Naive B cell (primary cell): ENCODE data around the gene KDM1B. TPM values are rescaled to one million over a fixed set of nuclear protein-coding genes. Genes with fewer than 3 reads are reported as not detected.
"Not testable (repeated sequence)": the region's sequence is repeated elsewhere in the genome, so short reads cannot be mapped to it uniquely, and the experiment has no call there.

Experiments used
- ATAC-seq, 2 donors: fragments of 150-1000 bp; cut with Tn5 transposase; 2 replicates each; pipeline ENCODE4 v1.10.0; 2021; ENCODE audit warnings: low read depth in 2 of 2, mild to moderate bottlenecking in 2 of 2, moderate library complexity in 2 of 2
- DNase-seq: peaks from one replicate; pipeline ENCODE4 v3.0.0; 2022
- H3K27ac Mint-ChIP-seq, 6 donors: one replicate each; pipeline ENCODE4 v1.8.0; 2020 to 2022; ENCODE audit warnings: mild to moderate bottlenecking in 6 of 6, mixed read lengths in 6 of 6, moderate library complexity in 5 of 6, inconsistent platforms in 2 of 6
- H3K27me3 Mint-ChIP-seq, 3 donors: one replicate each; pipeline ENCODE4 v1.8.0; 2021 to 2022; ENCODE audit warnings: mixed read lengths in 3 of 3, mild to moderate bottlenecking in 1 of 3
- H3K36me3 Mint-ChIP-seq, 2 donors: one replicate each; pipeline ENCODE4 v1.8.0; 2020 to 2022; ENCODE audit warnings: mixed read lengths in 2 of 2, inconsistent platforms in 1 of 2, mild to moderate bottlenecking in 1 of 2
- H3K4me1 Mint-ChIP-seq, 3 donors: one replicate each; pipeline ENCODE4 v1.8.0; 2020 to 2022; ENCODE audit warnings: mixed read lengths in 3 of 3, inconsistent platforms in 1 of 3, mild to moderate bottlenecking in 1 of 3, moderate library complexity in 1 of 3
- H3K4me3 Mint-ChIP-seq, 8 donors: one replicate each; pipeline ENCODE4 v1.8.0; 2020 to 2022; ENCODE audit warnings: mild to moderate bottlenecking in 8 of 8, mixed read lengths in 8 of 8, moderate library complexity in 8 of 8, inconsistent platforms in 2 of 8
- H3K9me3 Mint-ChIP-seq, 7 donors: one replicate each; pipeline ENCODE4 v1.8.0; 2020 to 2022; ENCODE audit warnings: mixed read lengths in 7 of 7, mild to moderate bottlenecking in 5 of 7, inconsistent platforms in 2 of 7, moderate library complexity in 1 of 7
- polyA plus RNA-seq, 6 donors: library from polyadenylated mRNA; unstranded; fragments of 300-500 nt; fragmentation: Illumina TruSeq; gene quantifications; one replicate each; pipeline ENCODE4 v1.2.3, GENCODE V29; 2021; ENCODE audit warnings: low read depth in 6 of 6

The KDM1B gene
- polyA plus RNA-seq, 6 donors from 2014 or later, result 2.5 to 11.3 (median 6.3) TPM

DNA sequence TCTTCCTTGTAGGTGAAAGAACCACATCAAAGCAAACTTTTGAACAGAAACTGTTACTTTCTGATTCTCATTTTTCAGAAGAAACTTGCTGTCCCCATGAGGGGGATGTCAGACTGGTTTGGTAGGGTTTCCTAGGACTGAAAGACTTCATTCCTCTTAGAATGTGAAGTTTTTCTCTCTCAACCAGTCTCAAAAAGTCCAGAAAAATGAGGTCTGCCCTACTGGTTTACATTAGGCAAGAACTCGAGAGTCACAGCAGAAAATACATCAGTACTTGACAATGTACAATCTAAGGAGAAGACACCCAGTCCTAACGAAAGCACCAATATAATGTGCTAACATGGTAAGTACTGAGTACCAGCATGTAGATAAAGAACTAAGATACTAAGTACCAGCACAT lies 20.1 kb upstream of the KDM1B start:
- Mint-ChIP-seq H3K27ac (no peak overlapping the region), H3K36me3 (peaks cover 13 to 24% of the 10 kb centered on the region in 2 donors), H3K4me3 (no peak overlapping the region), H3K27me3 (no peaks in the 10 kb centered on the region), H3K9me3 (no peaks in the 10 kb centered on the region), H3K4me1 (peaks cover 0 to 3% (median 0%) of the 10 kb centered on the region in 3 donors)
- no peak for ATAC-seq
- no peak for DNase-seq

DNA sequence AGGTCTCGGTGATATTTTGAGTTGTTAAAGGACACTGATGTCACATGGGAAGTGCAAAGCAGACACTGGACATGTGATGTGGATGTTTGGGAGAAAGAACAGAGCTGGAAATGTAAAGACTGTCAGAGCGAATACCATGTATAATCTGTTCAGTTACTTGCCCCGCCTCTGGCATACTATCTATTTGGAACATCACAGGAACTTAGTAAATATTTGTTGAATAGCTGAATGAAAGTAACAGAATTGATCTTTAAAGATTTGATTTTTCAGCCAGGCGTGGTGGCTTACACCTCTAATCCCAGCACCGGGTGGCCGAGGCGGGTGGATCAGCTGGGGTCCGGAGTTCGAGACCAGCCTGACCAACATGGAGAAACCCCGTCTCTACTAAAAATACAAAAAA lies 19.0 kb upstream of the KDM1B start:
- ATAC-seq (no peak), DNase-seq (no peak)
- no peak overlapping the region for H3K27ac Mint-ChIP-seq
- H3K4me3 Mint-ChIP-seq, result no peak overlapping the region
- H3K27me3 Mint-ChIP-seq, result no peaks in the 10 kb centered on the region
- H3K4me1 Mint-ChIP-seq, result peaks cover 0 to 4% (median 0%) of the 10 kb centered on the region in 3 donors
- peaks cover 20 to 30% of the 10 kb centered on the region in 2 donors for H3K36me3 Mint-ChIP-seq
- no peaks in the 10 kb centered on the region for H3K9me3 Mint-ChIP-seq

DNA sequence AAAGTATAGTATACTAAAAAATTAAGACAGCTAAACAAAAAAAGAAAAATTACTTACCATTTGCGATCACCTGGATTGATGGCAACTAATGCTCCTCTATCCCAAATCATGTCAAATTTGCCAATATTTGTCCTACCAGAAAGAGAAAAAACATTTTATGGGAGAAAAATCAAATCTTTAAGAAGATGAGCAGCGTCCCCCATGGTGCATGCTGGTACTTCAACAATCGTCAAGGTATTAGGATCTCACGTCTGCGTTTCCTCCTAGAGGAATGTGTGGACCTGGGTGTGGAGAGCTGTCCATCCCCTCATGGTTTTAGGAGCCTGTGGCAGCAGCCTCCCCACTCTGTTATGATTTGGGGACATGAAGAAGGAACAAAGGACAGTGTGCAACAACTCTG lies 16.3 kb upstream of the KDM1B start:
- Mint-ChIP-seq H3K4me3 (no peak overlapping the region), H3K36me3 (peaks cover 30 to 43% of the 10 kb centered on the region in 2 donors), H3K27me3 (no peaks in the 10 kb centered on the region), H3K9me3 (no peaks in the 10 kb centered on the region), H3K4me1 (peaks cover 0 to 7% (median 4%) of the 10 kb centered on the region in 3 donors), H3K27ac (no peak overlapping the region)
- ATAC-seq (no peak), DNase-seq (no peak)

DNA sequence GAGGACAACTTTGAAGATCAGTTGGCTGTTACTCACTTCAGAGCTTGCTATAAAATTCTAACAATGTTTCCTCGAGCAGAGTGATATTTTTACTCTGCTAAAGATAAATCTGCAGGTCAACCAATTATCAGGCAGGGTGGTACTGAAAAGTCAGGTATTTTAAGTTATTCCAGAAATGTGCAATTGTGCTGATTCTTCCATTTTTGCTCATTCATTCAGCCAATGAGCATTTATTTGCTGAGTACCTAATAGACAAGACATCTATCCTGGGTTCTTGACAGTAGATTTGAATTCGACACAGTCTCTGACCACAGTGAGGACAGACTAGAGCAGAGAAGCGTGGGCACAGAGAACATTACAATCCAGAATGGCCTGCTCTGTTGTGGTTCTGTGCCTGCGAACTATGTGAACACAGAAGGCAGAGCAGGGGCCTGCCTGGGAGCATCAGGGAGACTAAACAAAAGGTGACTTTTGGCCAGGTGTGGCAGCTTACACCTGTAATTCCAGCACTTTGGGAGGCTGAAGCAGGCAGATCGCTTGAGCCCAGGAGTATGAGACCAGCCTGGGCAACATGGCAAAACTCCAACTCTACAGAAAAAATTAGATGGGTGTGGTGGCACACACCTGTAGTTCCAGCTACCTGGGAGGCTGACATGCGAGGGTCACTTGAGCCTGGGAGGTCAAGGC lies 15.1 kb upstream of the KDM1B start:
- Mint-ChIP-seq H3K27me3 (no peaks in the 10 kb centered on the region), H3K4me1 (peaks cover 0 to 7% (median 4%) of the 10 kb centered on the region in 3 donors), H3K4me3 (no peak overlapping the region), H3K27ac (no peak overlapping the region), H3K9me3 (no peaks in the 10 kb centered on the region), H3K36me3 (peaks cover 30 to 37% of the 10 kb centered on the region in 2 donors)
- ATAC-seq, result no peak
- no peak for DNase-seq

DNA sequence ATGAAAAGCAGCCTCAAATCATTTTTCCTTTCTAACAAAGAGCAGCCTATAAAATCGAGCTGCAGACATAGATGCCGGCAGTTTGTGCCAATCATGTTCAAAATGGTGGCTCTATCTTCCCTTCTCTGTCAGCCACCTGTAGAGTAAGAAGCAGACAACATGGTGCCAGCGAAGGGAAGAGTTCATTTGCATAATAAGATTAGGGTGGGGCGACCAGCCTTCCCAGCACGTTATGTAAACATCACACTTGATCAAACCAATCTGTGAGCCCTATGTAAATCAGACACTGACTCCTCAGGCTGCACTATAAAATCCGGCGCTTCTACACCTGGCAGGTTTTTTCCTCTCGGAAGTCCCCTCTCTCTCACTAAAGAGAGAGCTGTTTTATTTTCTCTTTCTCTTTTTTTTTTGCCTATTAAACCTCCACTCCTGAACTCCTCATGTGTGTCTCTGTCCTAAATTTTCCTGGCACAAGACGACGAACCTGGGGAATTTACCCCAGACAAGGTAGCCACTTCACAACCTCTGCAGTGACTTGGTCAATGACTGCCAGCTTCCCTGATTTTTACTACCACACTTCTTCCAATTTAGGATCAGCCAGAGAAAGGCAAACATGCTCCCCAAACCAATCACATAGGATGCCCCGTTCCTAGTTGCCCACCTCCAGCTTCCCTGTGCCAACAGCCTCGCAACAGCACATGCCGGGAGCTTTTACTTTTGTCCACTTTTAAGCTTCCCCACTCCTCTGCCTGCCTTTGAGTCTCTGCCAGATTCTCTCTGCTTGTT lies 13.2 kb upstream of the KDM1B start:
- H3K27ac Mint-ChIP-seq, result peak overlapping the region in 2 of 6 donors; percentile 5 to 27
- H3K27me3 Mint-ChIP-seq, result no peaks in the 10 kb centered on the region
- no peak overlapping the region for H3K4me3 Mint-ChIP-seq
- ATAC-seq (peak in 1 of 2 donors; percentile 25), DNase-seq (no peak)
- no peaks in the 10 kb centered on the region for H3K9me3 Mint-ChIP-seq
- peaks cover 30 to 33% of the 10 kb centered on the region in 2 donors for H3K36me3 Mint-ChIP-seq
- H3K4me1 Mint-ChIP-seq, result peaks cover 0 to 7% (median 4%) of the 10 kb centered on the region in 3 donors

DNA sequence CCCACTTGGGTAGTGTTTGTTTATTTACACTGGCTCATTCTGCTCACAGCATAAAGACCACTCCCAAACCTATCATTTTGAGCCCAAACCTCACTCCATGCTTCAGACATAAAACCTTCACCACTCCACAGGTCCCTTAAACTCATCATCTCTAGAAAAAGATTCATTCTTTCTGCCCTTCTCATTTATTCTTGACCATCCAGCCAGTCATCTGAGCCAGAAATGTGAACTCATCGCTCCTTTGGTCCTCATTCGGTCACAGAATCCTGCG lies 12.7 kb upstream of the KDM1B start:
- H3K36me3 Mint-ChIP-seq, result peaks cover 29 to 30% of the 10 kb centered on the region in 2 donors
- H3K4me1 Mint-ChIP-seq, result peaks cover 0 to 7% (median 4%) of the 10 kb centered on the region in 3 donors
- DNase-seq, result no peak
- H3K27ac Mint-ChIP-seq, result peak overlapping the region in 2 of 6 donors; percentile 5 to 27
- H3K4me3 Mint-ChIP-seq, result no peak overlapping the region
- no peak for ATAC-seq
- H3K27me3 Mint-ChIP-seq, result no peaks in the 10 kb centered on the region
- H3K9me3 Mint-ChIP-seq, result no peaks in the 10 kb centered on the region

DNA sequence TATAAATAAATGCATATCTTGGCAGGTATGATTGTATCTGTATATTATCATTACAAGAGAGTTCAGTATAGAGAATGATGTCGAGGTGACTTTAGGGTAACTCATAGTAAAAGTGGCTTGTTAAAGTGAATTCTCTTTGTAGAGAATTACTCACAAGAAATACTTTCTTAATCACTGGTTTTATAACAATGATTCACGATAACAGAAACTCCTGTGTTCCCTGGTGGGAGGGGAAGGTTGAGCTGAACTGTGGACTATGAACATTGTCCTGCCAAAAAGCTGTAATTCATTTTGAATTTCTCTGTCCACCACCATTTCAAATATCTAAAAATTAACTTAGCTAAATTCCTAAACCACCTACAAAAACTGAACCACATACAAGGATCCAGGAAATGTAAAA lies 8.1 kb upstream of the KDM1B start:
- Mint-ChIP-seq H3K9me3 (no peaks in the 10 kb centered on the region), H3K36me3 (peaks cover 17 to 19% of the 10 kb centered on the region in 2 donors), H3K27ac (no peak overlapping the region), H3K4me3 (no peak overlapping the region), H3K27me3 (no peaks in the 10 kb centered on the region), H3K4me1 (peaks cover 0 to 4% (median 0%) of the 10 kb centered on the region in 3 donors)
- ATAC-seq (no peak), DNase-seq (no peak)

DNA sequence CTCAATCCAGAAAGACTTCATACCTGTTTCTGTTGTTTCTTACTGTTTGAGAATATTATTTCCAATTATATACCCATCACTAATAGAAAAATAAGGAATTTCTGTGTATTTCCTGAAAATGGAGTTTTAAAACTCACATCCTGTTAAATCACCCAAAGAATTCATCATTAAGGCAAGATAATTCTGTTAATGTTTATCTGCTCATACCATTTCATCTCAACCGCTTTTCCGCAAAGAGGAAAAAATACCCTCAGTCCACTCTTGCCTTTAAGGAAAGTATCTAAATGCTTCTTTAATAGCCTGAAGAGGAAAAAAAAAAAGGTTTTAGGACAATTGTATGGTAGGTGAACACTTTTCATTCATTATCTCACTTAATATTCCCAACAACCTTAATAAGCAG lies 7.6 kb upstream of the KDM1B start:
- no peaks in the 10 kb centered on the region for H3K9me3 Mint-ChIP-seq
- DNase-seq (no peak), ATAC-seq (no peak)
- H3K4me1 Mint-ChIP-seq, result peaks cover 0 to 3% (median 0%) of the 10 kb centered on the region in 3 donors
- H3K4me3 Mint-ChIP-seq, result no peak overlapping the region
- H3K27ac Mint-ChIP-seq, result no peak overlapping the region
- peaks cover 14 to 15% of the 10 kb centered on the region in 2 donors for H3K36me3 Mint-ChIP-seq
- H3K27me3 Mint-ChIP-seq, result no peaks in the 10 kb centered on the region

DNA sequence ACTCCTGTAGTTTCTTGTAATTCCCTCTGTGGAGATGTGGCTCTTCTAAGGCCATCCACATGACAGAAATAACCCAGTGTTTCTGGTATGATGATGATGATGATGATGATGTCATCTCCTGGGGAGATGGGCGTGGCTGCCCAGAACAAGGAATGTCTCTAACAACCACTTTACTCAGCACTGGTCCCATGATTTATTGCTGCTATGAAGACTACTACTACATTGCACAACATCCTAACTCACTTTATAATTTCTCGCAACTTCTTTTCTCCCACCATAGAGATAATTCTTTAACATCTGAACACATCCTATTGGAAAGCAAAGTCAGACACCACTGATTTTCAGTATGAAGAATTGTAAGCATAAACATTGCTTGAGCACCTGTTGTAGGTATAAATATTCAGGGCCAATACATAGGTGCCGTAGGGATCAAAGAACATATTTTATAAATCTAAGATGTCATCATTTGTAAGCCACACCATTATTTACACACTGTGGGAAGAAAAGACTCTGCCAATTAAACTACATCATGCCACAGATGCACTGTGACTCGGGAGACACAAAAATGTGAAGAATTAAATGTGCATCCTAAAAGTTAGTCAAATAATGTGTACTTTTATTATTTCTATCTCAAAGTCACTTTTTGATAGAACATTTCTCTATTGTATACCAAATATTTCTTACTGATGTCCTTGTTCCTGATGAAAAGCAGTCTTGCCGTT lies 6.8 kb upstream of the KDM1B start:
- no peak overlapping the region for H3K4me3 Mint-ChIP-seq
- peaks cover 0 to 1% (median 0%) of the 10 kb centered on the region in 7 donors for H3K9me3 Mint-ChIP-seq
- DNase-seq (no peak), ATAC-seq (no peak)
- H3K27ac Mint-ChIP-seq, result no peak overlapping the region
- H3K27me3 Mint-ChIP-seq, result no peaks in the 10 kb centered on the region
- H3K36me3 Mint-ChIP-seq, result peaks cover 7 to 12% of the 10 kb centered on the region in 2 donors
- peaks cover 4 to 12% (median 6%) of the 10 kb centered on the region in 3 donors for H3K4me1 Mint-ChIP-seq

DNA sequence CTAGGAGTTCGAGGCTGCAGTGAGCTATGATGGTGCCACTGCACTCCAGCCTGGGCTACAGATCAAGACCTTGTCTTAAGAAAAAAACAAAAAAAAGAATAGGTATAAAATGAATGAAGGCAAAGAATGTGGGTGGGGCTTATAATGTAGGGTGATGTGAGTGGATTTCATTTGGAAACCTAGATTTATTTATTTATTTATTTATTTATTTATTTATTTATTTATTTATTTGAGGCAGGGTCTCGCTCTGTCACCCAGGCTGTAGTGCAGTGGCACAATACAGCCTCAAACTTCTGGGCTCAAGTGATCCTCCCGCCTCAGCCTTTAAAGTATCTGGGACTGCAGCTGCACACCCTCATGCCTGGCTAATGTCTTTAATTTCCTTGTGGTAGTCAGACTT lies 3.8 kb upstream of the KDM1B start:
- H3K27ac Mint-ChIP-seq, result not testable (repeated sequence)

DNA sequence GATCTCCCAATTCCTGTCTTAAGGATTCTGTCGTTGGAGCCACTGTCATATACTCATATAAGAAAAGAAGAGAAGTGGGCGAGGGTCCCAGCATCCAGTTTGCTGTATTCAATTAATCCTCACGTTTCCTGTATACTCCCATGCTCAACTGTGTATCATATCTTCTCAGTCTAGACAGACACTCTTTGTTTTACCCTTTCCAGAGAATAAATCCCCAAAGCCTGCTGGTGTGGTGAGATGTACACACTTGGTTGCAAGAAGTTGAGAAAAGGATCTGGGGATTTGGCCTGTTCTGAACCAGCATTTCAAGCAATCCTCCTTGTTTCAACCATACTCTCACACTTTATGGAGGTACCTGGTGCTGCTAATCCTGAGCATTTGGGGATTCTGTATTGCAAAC lies 3.4 kb upstream of the KDM1B start:
- no peak overlapping the region for H3K27ac Mint-ChIP-seq
- H3K4me3 Mint-ChIP-seq, result peak overlapping the region in 1 of 8 donors; percentile 45
- no peaks in the 10 kb centered on the region for H3K27me3 Mint-ChIP-seq
- peaks cover 0 to 1% (median 0%) of the 10 kb centered on the region in 7 donors for H3K9me3 Mint-ChIP-seq
- H3K36me3 Mint-ChIP-seq, result peaks cover 7 to 12% of the 10 kb centered on the region in 2 donors
- ATAC-seq (no peak), DNase-seq (no peak)
- peaks cover 14 to 30% (median 25%) of the 10 kb centered on the region in 3 donors for H3K4me1 Mint-ChIP-seq

More for the DNA sequence above, 3.8 kb upstream of the KDM1B start:
- ATAC-seq, H3K27me3 Mint-ChIP-seq, DNase-seq, H3K9me3 Mint-ChIP-seq: not testable (repeated sequence)
- Mint-ChIP-seq H3K36me3 (peaks cover 7 to 12% of the 10 kb centered on the region in 2 donors), H3K4me1 (peaks cover 13 to 25% (median 23%) of the 10 kb centered on the region in 3 donors), H3K4me3 (peak overlapping the region in 1 of 8 donors; percentile 45)

DNA sequence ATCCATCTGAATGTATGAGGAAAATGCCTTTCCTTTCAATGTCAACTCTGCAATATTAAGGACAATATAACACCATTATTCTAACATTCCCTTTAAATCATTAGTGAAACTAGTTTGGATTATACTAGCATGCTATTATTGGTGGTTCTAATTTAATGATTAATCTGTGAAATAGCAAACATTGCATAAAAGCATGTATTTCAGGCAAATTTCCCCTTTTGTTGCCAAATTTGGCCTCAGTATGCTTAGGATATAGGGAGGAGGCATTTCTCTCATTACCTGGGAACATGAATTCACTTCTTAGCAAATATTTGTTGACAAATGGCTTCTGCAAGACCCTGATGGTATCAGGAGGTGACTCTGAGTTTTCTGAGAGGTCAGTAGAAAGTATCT lies 1.9 kb upstream of the KDM1B start:
- peaks cover 0 to 1% (median 0%) of the 10 kb centered on the region in 7 donors for H3K9me3 Mint-ChIP-seq
- H3K4me1 Mint-ChIP-seq, result peaks cover 14 to 31% (median 25%) of the 10 kb centered on the region in 3 donors
- DNase-seq (no peak), ATAC-seq (no peak)
- peaks cover 6 to 10% of the 10 kb centered on the region in 2 donors for H3K36me3 Mint-ChIP-seq
- no peaks in the 10 kb centered on the region for H3K27me3 Mint-ChIP-seq
- H3K4me3 Mint-ChIP-seq, result peak overlapping the region in 1 of 8 donors; percentile 99
- peak overlapping the region in 2 of 6 donors; percentile 7 to 50 for H3K27ac Mint-ChIP-seq

DNA sequence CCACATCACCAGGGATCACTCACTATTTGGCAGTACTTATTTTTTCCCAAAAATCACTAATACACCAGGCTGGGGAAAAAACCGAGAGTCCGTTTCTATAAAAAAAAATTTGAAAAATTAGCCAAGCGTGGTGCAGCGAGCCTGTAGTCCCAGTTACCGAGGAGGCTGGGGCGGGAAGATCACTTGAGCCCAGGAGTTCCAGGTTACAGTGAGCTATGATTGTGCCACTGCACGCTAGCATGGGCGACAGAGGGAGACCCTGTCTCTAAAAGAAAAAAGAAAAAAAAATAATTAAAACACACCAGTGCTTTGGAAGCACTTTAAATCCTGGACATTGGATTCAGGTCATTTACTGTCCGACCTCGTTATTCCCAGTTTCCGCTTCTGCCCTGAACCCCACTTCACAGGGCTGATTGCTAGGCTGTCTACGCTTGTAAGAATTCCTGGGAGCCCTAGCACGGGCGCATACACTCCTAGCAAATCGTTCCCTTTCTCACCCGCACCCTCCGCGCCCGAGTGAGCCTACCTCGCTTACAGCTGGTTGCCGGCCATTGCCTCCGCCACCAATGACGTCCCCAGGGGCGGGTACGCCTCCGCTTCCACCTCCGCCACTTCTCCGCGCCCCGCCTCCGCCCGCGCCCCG lies 594 bp upstream of the KDM1B start, which contains the start of gene TPMT:
Gene TPMT (minus strand): TSS at position 571 of the 643 bp plus-strand sequence. CDS start 5,950 bp downstream, outside the sequence.
- H3K4me3 Mint-ChIP-seq, result peak within 1 kb of the TSS; percentile 95 to 99 (median 99)
- H3K27me3 Mint-ChIP-seq, result no peaks in the 10 kb centered on the region
- H3K9me3 Mint-ChIP-seq, result peaks cover 0 to 1% (median 0%) of the 10 kb centered on the region in 7 donors
- H3K36me3 Mint-ChIP-seq, result peaks cover under 1 to 8% of the 10 kb centered on the region in 2 donors
- H3K4me1 Mint-ChIP-seq, result peaks cover 14 to 35% (median 25%) of the 10 kb centered on the region in 3 donors
- peak within 1 kb of the TSS; percentile 93 to 99 (median 98) for H3K27ac Mint-ChIP-seq
- peak; percentile 65 to 67 for ATAC-seq
- no peak for DNase-seq
